Immature natural killer cell (primary cell): ENCODE measurements around the gene TERC. TPM values are rescaled to one million over a fixed set of nuclear protein-coding genes. Genes with fewer than 3 reads are reported as not detected.
"Not testable (repeated sequence)": the region's sequence is repeated elsewhere in the genome, so short reads cannot be mapped to it uniquely, and the experiment has no call there.

Source experiments
- DNase-seq, 3 donors: peaks; one replicate each; pipeline ENCODE4 v3.0.0; 2022; ENCODE audit warnings: mixed read lengths in 1 of 3
- H3K27ac Mint-ChIP-seq, 6 donors: one replicate each; pipeline ENCODE4 v1.8.0; 2020; ENCODE audit warnings: mixed read lengths in 6 of 6, mild to moderate bottlenecking in 5 of 6, inconsistent platforms in 4 of 6, moderate library complexity in 3 of 6
- H3K27me3 Mint-ChIP-seq, 3 donors: one replicate each; pipeline ENCODE4 v1.8.0; 2020 to 2021; ENCODE audit warnings: low read depth in 3 of 3, mild to moderate bottlenecking in 3 of 3, mixed read lengths in 3 of 3, moderate library complexity in 3 of 3, inconsistent platforms in 1 of 3
- H3K36me3 Mint-ChIP-seq, 3 donors: one replicate each; pipeline ENCODE4 v1.8.0; 2020; ENCODE audit warnings: mixed read lengths in 3 of 3, inconsistent platforms in 2 of 3, mild to moderate bottlenecking in 2 of 3
- H3K4me1 Mint-ChIP-seq, 2 donors: one replicate each; pipeline ENCODE4 v1.8.0; 2020; ENCODE audit warnings: inconsistent platforms in 2 of 2, mild to moderate bottlenecking in 2 of 2, mixed read lengths in 2 of 2, moderate library complexity in 1 of 2
- H3K4me3 Mint-ChIP-seq, 5 donors: one replicate each; pipeline ENCODE4 v1.8.0; 2020; ENCODE audit warnings: mild to moderate bottlenecking in 5 of 5, mixed read lengths in 5 of 5, inconsistent platforms in 3 of 5, moderate library complexity in 3 of 5
- H3K9me3 Mint-ChIP-seq, 6 donors: one replicate each; pipeline ENCODE4 v1.8.0; 2020; ENCODE audit warnings: mild to moderate bottlenecking in 6 of 6, mixed read lengths in 6 of 6, inconsistent platforms in 4 of 6, moderate library complexity in 3 of 6
- polyA plus RNA-seq, 3 donors: library from polyadenylated mRNA; unstranded; fragments of 300-500 nt; fragmentation: Illumina TruSeq; gene quantifications; one replicate each; pipeline ENCODE4 v1.2.3, GENCODE V29; 2021

TERC gene
- polyA plus RNA-seq, 3 donors from 2014 or later: 0.76 TPM; not detected in 2

DNA sequence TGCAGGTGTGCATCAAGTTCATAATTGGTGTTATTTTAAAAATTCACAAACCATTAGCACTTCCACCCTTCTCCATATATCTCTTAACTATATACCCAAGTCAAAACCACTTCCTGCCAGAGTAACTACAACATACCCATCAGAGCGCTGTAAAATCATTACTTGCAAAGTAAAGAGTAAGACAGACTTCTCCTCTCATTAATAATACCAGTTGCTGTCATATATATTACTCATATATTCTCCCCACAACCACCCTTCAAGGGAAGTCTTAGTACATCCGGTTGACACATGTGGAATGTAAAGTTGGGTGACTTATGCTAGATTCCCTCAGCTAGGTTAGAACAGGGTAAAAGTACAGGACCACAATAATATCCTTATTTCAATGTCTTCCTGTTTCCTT lies 5.6 kb downstream of the TERC start:
- Mint-ChIP-seq H3K9me3 (no peaks in the 10 kb centered on the region), H3K36me3 (no peaks in the 10 kb centered on the region), H3K4me3 (peak overlapping the region in 3 of 5 donors; percentile 9 to 25 (median 14)), H3K4me1 (peaks cover 26 to 29% of the 10 kb centered on the region in 2 donors), H3K27me3 (peaks cover 5 to 12% (median 6%) of the 10 kb centered on the region in 3 donors), H3K27ac (peak overlapping the region; percentile 41 to 76 (median 63))
- DNase-seq: peak in 1 of 3 donors; percentile 11

DNA sequence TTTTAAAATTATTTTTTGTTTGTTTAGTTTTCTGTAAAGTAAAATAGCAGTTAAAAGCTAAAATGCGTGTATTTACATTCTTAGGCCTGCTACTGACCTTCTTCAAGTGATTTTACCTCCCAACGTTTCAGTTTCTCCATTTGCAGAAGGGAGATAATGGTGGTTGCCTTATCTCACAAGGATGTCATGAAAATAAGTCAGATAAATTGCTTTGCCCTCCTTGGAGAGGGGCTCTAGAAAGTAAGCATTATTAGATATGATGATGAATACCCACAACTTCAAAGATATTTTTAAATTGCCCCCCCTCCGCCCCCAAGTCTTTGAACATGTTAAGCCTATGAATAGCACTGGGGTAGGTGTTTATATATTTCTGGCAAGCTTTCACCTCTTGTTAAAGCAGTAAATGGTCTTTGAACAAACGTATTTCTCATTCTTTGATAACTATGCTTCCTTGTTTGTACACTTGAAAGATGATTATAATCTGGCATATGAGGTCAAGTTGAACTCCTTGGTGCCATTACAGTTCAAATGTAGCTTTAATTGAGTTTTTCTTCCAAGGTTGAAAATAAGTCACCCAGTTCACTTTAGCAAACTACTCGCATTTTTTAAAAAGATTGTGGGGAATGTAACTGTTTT lies 6.4 kb downstream of the TERC start:
- Mint-ChIP-seq H3K36me3 (no peaks in the 10 kb centered on the region), H3K4me3 (no peak overlapping the region), H3K9me3 (no peaks in the 10 kb centered on the region), H3K27me3 (peaks cover 3 to 7% (median 3%) of the 10 kb centered on the region in 3 donors), H3K4me1 (peaks cover 18 to 21% of the 10 kb centered on the region in 2 donors), H3K27ac (peak overlapping the region in 1 of 6 donors; percentile 9)
- DNase-seq: no peak

GRCh38 chr3:169755488-169755887 lies 9.4 kb downstream of the TERC start:
- Mint-ChIP-seq H3K4me3 (no peak overlapping the region), H3K36me3 (no peaks in the 10 kb centered on the region), H3K4me1 (peaks cover 12% of the 10 kb centered on the region in 2 donors), H3K27ac (no peak overlapping the region), H3K27me3 (peaks cover 5 to 12% (median 10%) of the 10 kb centered on the region in 3 donors), H3K9me3 (no peaks in the 10 kb centered on the region)
- DNase-seq: no peak

GRCh38 chr3:169754711-169755110 lies 10.1 kb downstream of the TERC start:
- H3K4me1 Mint-ChIP-seq: peaks cover 11 to 12% of the 10 kb centered on the region in 2 donors
- peaks cover 7 to 12% (median 10%) of the 10 kb centered on the region in 3 donors for H3K27me3 Mint-ChIP-seq
- H3K27ac Mint-ChIP-seq: no peak overlapping the region
- H3K36me3 Mint-ChIP-seq: no peaks in the 10 kb centered on the region
- H3K9me3 Mint-ChIP-seq: no peaks in the 10 kb centered on the region
- no peak overlapping the region for H3K4me3 Mint-ChIP-seq
- DNase-seq: no peak

DNA sequence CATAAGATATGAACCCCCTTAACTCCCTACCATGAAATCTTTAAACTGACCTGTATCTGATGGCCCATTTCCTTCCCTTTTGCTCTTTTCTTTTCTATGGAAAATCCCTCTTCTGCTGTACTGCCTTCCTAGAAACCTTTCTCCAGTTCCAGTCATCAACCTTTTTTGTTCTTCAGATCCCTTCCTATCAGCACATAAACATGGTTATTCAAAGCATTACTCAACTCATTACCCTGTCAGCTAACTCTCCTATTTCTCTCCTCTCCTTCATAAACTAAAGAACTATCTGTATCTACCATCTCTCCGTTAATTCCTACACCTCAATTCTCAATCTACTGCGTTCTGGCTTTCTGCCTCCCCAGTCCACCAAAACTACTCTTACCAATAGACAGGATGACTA lies 13.0 kb downstream of the TERC start:
- DNase-seq: no peak
- no peak overlapping the region for H3K27ac Mint-ChIP-seq
- H3K27me3 Mint-ChIP-seq: peaks cover 5 to 20% (median 15%) of the 10 kb centered on the region in 3 donors
- H3K36me3 Mint-ChIP-seq: no peaks in the 10 kb centered on the region
- no peaks in the 10 kb centered on the region for H3K9me3 Mint-ChIP-seq
- H3K4me3 Mint-ChIP-seq: no peak overlapping the region
- no peaks in the 10 kb centered on the region for H3K4me1 Mint-ChIP-seq

GRCh38 chr3:169750665-169751064 lies 14.2 kb downstream of the TERC start:
- Mint-ChIP-seq H3K9me3 (no peaks in the 10 kb centered on the region), H3K27ac (no peak overlapping the region), H3K36me3 (no peaks in the 10 kb centered on the region), H3K27me3 (peaks cover 9 to 24% (median 12%) of the 10 kb centered on the region in 3 donors), H3K4me3 (no peak overlapping the region), H3K4me1 (no peaks in the 10 kb centered on the region)
- no peak for DNase-seq

DNA sequence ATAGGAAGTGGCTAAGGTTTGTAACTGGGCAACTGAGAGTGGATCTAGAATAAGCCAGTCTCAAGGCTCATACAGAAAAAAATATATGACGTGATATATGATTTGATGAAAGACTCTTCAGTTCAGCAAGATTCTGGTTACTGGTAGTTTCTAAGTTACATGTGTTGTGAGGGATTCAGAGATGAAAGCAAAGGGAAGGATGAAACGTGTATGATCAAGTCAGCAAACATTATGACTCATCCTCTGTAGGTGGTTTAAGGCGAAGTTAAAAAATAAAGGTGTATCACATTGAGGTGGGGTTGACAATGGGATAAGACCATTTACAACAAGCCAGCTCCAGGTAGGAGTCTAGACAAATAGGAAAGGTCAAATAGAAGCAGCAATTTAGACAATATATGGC lies 16.2 kb downstream of the TERC start:
- Mint-ChIP-seq H3K9me3 (no peaks in the 10 kb centered on the region), H3K4me1 (no peaks in the 10 kb centered on the region), H3K27ac (no peak overlapping the region), H3K4me3 (no peak overlapping the region), H3K27me3 (peaks cover 7 to 20% (median 8%) of the 10 kb centered on the region in 3 donors), H3K36me3 (no peaks in the 10 kb centered on the region)
- no peak for DNase-seq

- Mint-ChIP-seq H3K9me3 (no peaks in the 10 kb centered on the region), H3K4me1 (no peaks in the 10 kb centered on the region), H3K27me3 (peaks cover 7 to 17% (median 7%) of the 10 kb centered on the region in 3 donors), H3K27ac (peak overlapping the region in 1 of 6 donors; percentile 20), H3K36me3 (no peaks in the 10 kb centered on the region), H3K4me3 (no peak overlapping the region)
- DNase-seq: no peak
These were observed 17.9 kb downstream of the TERC start for GRCh38 chr3:169746924-169747323.

GRCh38 chr3:169744366-169745054 lies 20.4 kb downstream of the TERC start:
- Mint-ChIP-seq H3K27me3 (peaks cover 4 to 11% (median 5%) of the 10 kb centered on the region in 3 donors), H3K4me3 (no peak overlapping the region), H3K36me3 (no peaks in the 10 kb centered on the region), H3K9me3 (no peaks in the 10 kb centered on the region), H3K27ac (no peak overlapping the region), H3K4me1 (no peaks in the 10 kb centered on the region)
- no peak for DNase-seq

DNA sequence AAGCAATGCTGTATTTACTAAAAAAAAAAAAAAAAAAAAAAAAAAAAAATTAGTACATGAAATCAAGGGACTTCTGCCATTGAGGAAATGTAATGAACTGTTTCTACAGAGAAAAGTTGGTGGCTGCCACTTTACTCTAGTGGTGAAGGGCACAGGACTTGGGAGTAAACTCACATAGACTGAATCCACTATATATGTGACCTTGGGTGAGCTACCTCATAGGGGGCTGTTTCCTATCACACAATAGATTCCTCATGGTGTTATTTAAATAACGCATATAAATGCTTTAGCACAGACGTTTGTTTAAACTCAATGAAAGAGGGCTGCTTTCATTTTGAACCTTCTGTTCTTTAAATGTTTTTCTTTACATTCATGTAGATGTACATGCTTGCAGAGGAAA lies 25.8 kb downstream of the TERC start:
- Mint-ChIP-seq H3K4me1 (no peaks in the 10 kb centered on the region), H3K27ac (no peak overlapping the region), H3K4me3 (no peak overlapping the region), H3K36me3 (no peaks in the 10 kb centered on the region), H3K9me3 (peaks cover 5 to 22% (median 8%) of the 10 kb centered on the region in 6 donors), H3K27me3 (peaks cover 0 to 8% (median 4%) of the 10 kb centered on the region in 3 donors)
- no peak for DNase-seq

GRCh38 chr3:169731857-169732256 lies 33.0 kb downstream of the TERC start:
- not testable (repeated sequence) for H3K36me3 Mint-ChIP-seq, H3K27ac Mint-ChIP-seq, H3K4me1 Mint-ChIP-seq, DNase-seq, H3K4me3 Mint-ChIP-seq
- Mint-ChIP-seq H3K27me3 (peaks cover 6 to 18% (median 6%) of the 10 kb centered on the region in 3 donors), H3K9me3 (peaks cover 16 to 42% (median 28%) of the 10 kb centered on the region in 6 donors)

GRCh38 chr3:169722724-169723123 lies 42.1 kb downstream of the TERC start:
- no peaks in the 10 kb centered on the region for H3K36me3 Mint-ChIP-seq
- H3K9me3 Mint-ChIP-seq: peaks cover 1 to 7% (median 4%) of the 10 kb centered on the region in 6 donors
- no peak overlapping the region for H3K4me3 Mint-ChIP-seq
- no peaks in the 10 kb centered on the region for H3K4me1 Mint-ChIP-seq
- no peak for DNase-seq
- H3K27ac Mint-ChIP-seq: no peak overlapping the region
- H3K27me3 Mint-ChIP-seq: peaks cover under 1 to 14% (median 1%) of the 10 kb centered on the region in 3 donors

- H3K4me1 Mint-ChIP-seq, DNase-seq, H3K36me3 Mint-ChIP-seq, H3K4me3 Mint-ChIP-seq, H3K9me3 Mint-ChIP-seq, H3K27ac Mint-ChIP-seq: not testable (repeated sequence)
- peaks cover 0 to 20% (median 5%) of the 10 kb centered on the region in 3 donors for H3K27me3 Mint-ChIP-seq
These were observed 46.4 kb downstream of the TERC start for GRCh38 chr3:169718415-169718814.
